Heart right ventricle (tissue), 16 donors: ENCODE measurements around the gene SPDL1. TPM values are rescaled to one million over a fixed set of nuclear protein-coding genes. Genes with fewer than 3 reads are reported as not detected.

Experiments
- ATAC-seq, 8 donors: fragments of 200-7000 bp; cut with Tn5 transposase; one replicate each; pipeline ENCODE4 v1.9.1; 2020; ENCODE audit warnings: mild to moderate bottlenecking in 8 of 8, moderate library complexity in 8 of 8, moderate number of reproducible peaks in 1 of 8
- DNase-seq, 2 donors: peaks; one replicate each; pipeline ENCODE4 v3.0.0-alpha.2; 2020
- H3K27ac ChIP-seq, 10 donors: fragments of 200-600 bp; sonication (generic) in 2 of 10; one replicate each; pipeline versions ENCODE4 v1.5.0 to v1.8.0; 2020 to 2022; ENCODE audit warnings: mild to moderate bottlenecking in 3 of 10
- H3K27me3 ChIP-seq, 7 donors: fragments of 200-600 bp; one replicate each; pipeline ENCODE4 v1.8.0; 2021 to 2022; ENCODE audit warnings: mild to moderate bottlenecking in 2 of 7
- H3K36me3 ChIP-seq, 9 donors: fragments of 200-600 bp; sonication (generic) in 1 of 9; one replicate each; pipeline versions ENCODE4 v1.5.0 to v1.8.0; 2020 to 2022; ENCODE audit warnings: mild to moderate bottlenecking in 2 of 9
- H3K4me1 ChIP-seq, 9 donors: fragments of 200-600 bp; sonication (generic) in 1 of 9; one replicate each; pipeline versions ENCODE4 v1.5.0 to v1.8.0; 2020 to 2022; ENCODE audit warnings: mild to moderate bottlenecking in 4 of 9
- H3K4me3 ChIP-seq, 10 donors: fragments of 200-600 bp; sonication (generic) in 2 of 10; one replicate each; pipeline versions ENCODE4 v1.5.0 to v1.8.0; 2020 to 2022; ENCODE audit warnings: mild to moderate bottlenecking in 7 of 10, moderate library complexity in 2 of 10
- H3K9me3 ChIP-seq, 11 donors: fragments of 200-600 bp in 10 of 11; sonication (generic) in 2 of 11; one replicate each; pipeline versions ENCODE4 v1.5.0 to v1.8.0; 2013 to 2022; ENCODE audit warnings: mild to moderate bottlenecking in 2 of 11, control low read depth in 1 of 11, moderate library complexity in 1 of 11
- CTCF ChIP-seq, 9 donors: fragments of 200-600 bp; sonication (generic) in 2 of 9; IDR thresholded peaks; one replicate each; pipeline versions ENCODE4 v1.5.0 to v1.8.0; 2021 to 2022; ENCODE audit warnings: antibody characterized with exemption in 9 of 9, mild to moderate bottlenecking in 5 of 9, moderate library complexity in 1 of 9
- WGBS, 2 donors: extraction: QIAGEN DNeasy Blood & Tissue Kit; methylation state at CpG; one replicate each; pipeline ENCODE4 v1.1.7; 2013; ENCODE audit warnings: inconsistent platforms in 1 of 2; 5-methylcytosine and 5-hydroxymethylcytosine counted together
- intact Hi-C, 10 donors: fragments of 100-400 bp; cut with DNase I; formaldehyde crosslinking; loops; one replicate each; pipeline versions ENCODE4 v1.11.1 to v1.14.2; 2022
- polyA plus RNA-seq, 2 donors: library from polyadenylated mRNA; stranded (reverse); fragments of 200-250 nt; gene quantifications; one replicate each; pipeline ENCODE4 v1.2.3, GENCODE V29; 2013
- total RNA-seq, 10 donors: library from RNA; stranded (reverse); fragmentation: NEBNext Ultra II Directional in 3 of 10; extraction: Animal tissue kit (Norgen Biotek cat#: 25700) in 3 of 10; gene quantifications; one replicate each; pipeline versions ENCODE4 v1.2.1 to v1.2.4, GENCODE V29; 2021 to 2023
- donor health status: Arrhythmogenic right ventricular cardiomyopathy.
- donor health status: ischemic (EF 13 %, LVEDD 7.1; RV severe dilation, severe dysfunction).
- donor health status: healthy with polysubstance abuse.
- donor health status: DM: no; HTN: yes; CAD: no.
- donor health status: DM: no; HTN: no; CAD: no.
- donor health status: ischemic (EF 25% LVEDD 6.9; RV normal size, moderate dysfunction).
- donor health status: ischemic (EF 25% LVEDD 5.7; RV mildly dilated, moderate dysfunction).
- donor health status: healthy.
- donor health status: DM: yes; HTN: yes; CAD: no.
- donor health status: Ischemic cardiomyopathy.
- donor health status: ischemic (EF 35%, LVEDD 5.7; RV mildly dilated, moderate dysfunction).
- donor health status: nonischemic (EF 11% LVEDD 7.7; RV severe dilation, severe dysfunction).
- donor health status: DM: yes; HTN: yes; CAD: no.
- donor health status: PGD.
- donor health status: ischemic (EF 29% LVEDD 5.4; RV normal size, mild dysfunction).
- donor health status: nonischemic (EF 23%, LVEDD 6.1; RV moderate dilation, normal function).

The SPDL1 gene
- total and polyA plus RNA-seq, 12 donors = 2.9 to 5.7 (median 4.1) TPM

- ATAC-seq = no peak
- Histone ChIP-seq H3K27ac (no peak overlapping the region), H3K36me3 (no peaks in the 10 kb centered on the region), H3K4me3 (no peak overlapping the region), H3K4me1 (no peaks in the 10 kb centered on the region), H3K27me3 (peaks cover 0 to 65% (median 15%) of the 10 kb centered on the region in 7 donors), H3K9me3 (peaks cover 0 to 4% (median 0%) of the 10 kb centered on the region in 11 donors)
- DNase-seq = no peak
- intact Hi-C loops = loop anchor here in 1 of 10 donors (10.0 kb wide), 1 partner anchor 572 kb away; no protein-coding TSS in a partner anchor
- no peak for TF ChIP-seq CTCF (IDR thresholded peaks at IDR 0.05)
- 54 to 62% methylated on average over 2 of the region's 2 CpGs for WGBS, 2 donors
Measured at GRCh38 chr5:169567079-169567478, 16.5 kb upstream of the SPDL1 start.

- H3K27ac ChIP-seq = no peak overlapping the region
- no peaks in the 10 kb centered on the region for H3K4me1 ChIP-seq
- ATAC-seq (no peak), DNase-seq (no peak)
- intact Hi-C loops = loop anchor here in 1 of 10 donors (10.0 kb wide), 1 partner anchor 575 kb away; no protein-coding TSS in a partner anchor
- H3K4me3 ChIP-seq = no peak overlapping the region
- H3K36me3 ChIP-seq = no peaks in the 10 kb centered on the region
- peaks cover 0 to 57% (median 19%) of the 10 kb centered on the region in 7 donors for H3K27me3 ChIP-seq
- WGBS, 2 donors = 85 to 86% methylated on average over 3 of the region's 3 CpGs
- H3K9me3 ChIP-seq = peaks cover 0 to 4% (median 0%) of the 10 kb centered on the region in 11 donors
- TF ChIP-seq CTCF (IDR thresholded peaks at IDR 0.05) = no peak
Measured at GRCh38 chr5:169569513-169569912, 14.1 kb upstream of the SPDL1 start.

GRCh38 chr5:169571355-169571754 is 12.2 kb upstream of the SPDL1 start:
- DNase-seq (no peak), ATAC-seq (no peak)
- H3K36me3 ChIP-seq = no peaks in the 10 kb centered on the region
- no peak overlapping the region for H3K4me3 ChIP-seq
- 36 to 48% methylated on average over 5 of the region's 5 CpGs for WGBS, 2 donors
- no peaks in the 10 kb centered on the region for H3K4me1 ChIP-seq
- intact Hi-C loops = loop anchor here in 2 of 10 donors (10.0 kb wide), 3 partner anchors 577 to 887 kb away; no protein-coding TSS in a partner anchor
- no peak overlapping the region for H3K27ac ChIP-seq
- H3K27me3 ChIP-seq = peaks cover 0 to 53% (median 24%) of the 10 kb centered on the region in 7 donors
- TF ChIP-seq CTCF (IDR thresholded peaks at IDR 0.05) = no peak
- H3K9me3 ChIP-seq = peaks cover 0 to 4% (median 0%) of the 10 kb centered on the region in 11 donors

- H3K9me3 ChIP-seq = no peaks in the 10 kb centered on the region
- intact Hi-C loops = loop anchor here in 2 of 10 donors (10.0 kb wide), 3 partner anchors 579 to 889 kb away; no protein-coding TSS in a partner anchor
- H3K4me1 ChIP-seq = no peaks in the 10 kb centered on the region
- no peak overlapping the region for H3K27ac ChIP-seq
- DNase-seq (no peak), ATAC-seq (peak in 3 of 8 donors; percentile 41 to 76 (median 71))
- H3K36me3 ChIP-seq = no peaks in the 10 kb centered on the region
- peaks cover 0 to 48% (median 13%) of the 10 kb centered on the region in 7 donors for H3K27me3 ChIP-seq
- 39 to 47% methylated on average over 5 of the region's 5 CpGs for WGBS, 2 donors
- TF ChIP-seq CTCF (IDR thresholded peaks at IDR 0.05) = no peak
- H3K4me3 ChIP-seq = no peak overlapping the region
Measured at GRCh38 chr5:169574134-169574646, 9.4 kb upstream of the SPDL1 start.
